HEK293 (cell line): Measurements from ENCODE around the gene DDX41.

ENCODE experiments used
- CTCF ChIA-PET: fragments of 350-600 bp; formaldehyde crosslinking; extraction: SDS; loops from one replicate; lab custom pipeline; 2021; ENCODE audit warnings: antibody characterized with exemption; lab: Yijun Ruan, JAX
- POLR2A ChIA-PET: fragments of 300-600 bp; formaldehyde crosslinking; extraction: SDS; loops from one replicate; lab custom pipeline; 2020; ENCODE audit warnings: antibody characterized with exemption, inconsistent platforms; lab: Yijun Ruan, JAX
- H3K27ac ChIP-seq: fragments of 200-500 bp; sonication (Bioruptor generic); 2 replicates; pipeline ENCODE4 v1.5.1; 2014; ENCODE audit warnings: low read depth, low read length, control low read depth, inconsistent platforms; ENCODE audit errors: extremely low read depth
- H3K36me3 ChIP-seq, 2 experiments: fragments of 200-500 bp in 1 of 2; sonication (Bioruptor generic) in 1 of 2; 1 replicate in 1 of 2; 2 replicates in 1 of 2; pipeline ENCODE4 v1.5.1; 2014 to 2017; ENCODE audit warnings: inconsistent platforms in 2 of 2, low read length in 2 of 2; ENCODE audit not compliant: control insufficient read depth in 2 of 2, insufficient read depth in 1 of 2
- H3K4me1 ChIP-seq: fragments of 200-500 bp; sonication (Bioruptor generic); 2 replicates; pipeline ENCODE4 v1.5.1; 2014; ENCODE audit warnings: mild to moderate bottlenecking, low read length, inconsistent platforms; ENCODE audit not compliant: control insufficient read depth, insufficient read depth
- H3K4me3 ChIP-seq: 2 replicates; pipeline ENCODE4 v1.5.1; 2011; ENCODE audit warnings: low read depth, mild to moderate bottlenecking, control low read depth, low read length, moderate library complexity
- H3K9me3 ChIP-seq: fragments of 200-500 bp; sonication (Bioruptor generic); 2 replicates; pipeline ENCODE4 v1.5.1; 2014; ENCODE audit warnings: low read depth, low read length, inconsistent platforms; ENCODE audit not compliant: control insufficient read depth, insufficient read depth
- CTCF ChIP-seq: fragments of 450-650 bp; formaldehyde crosslinking; IDR thresholded peaks from 2 replicates; pipeline ENCODE4 v1.5.1; 2016; ENCODE audit warnings: missing biosample characterization, missing genetic modification characterization
- GLI2 ChIP-seq: fragments of 450-650 bp; formaldehyde crosslinking; IDR thresholded peaks from 2 replicates; pipeline ENCODE4; 2017; ENCODE audit warnings: missing biosample characterization, missing genetic modification characterization, low read depth, borderline replicate concordance
- GLI4 ChIP-seq: fragments of 450-650 bp; formaldehyde crosslinking; IDR thresholded peaks from 2 replicates; pipeline ENCODE4 v1.5.1; 2016; ENCODE audit warnings: missing biosample characterization, missing genetic modification characterization
- HIC1 ChIP-seq: fragments of 450-650 bp; formaldehyde crosslinking; IDR thresholded peaks from 2 replicates; pipeline ENCODE4 v1.5.1; 2016; ENCODE audit warnings: missing biosample characterization, missing genetic modification characterization
- HOXA7 ChIP-seq: sonication (generic); formaldehyde crosslinking; IDR thresholded peaks from 2 replicates; pipeline ENCODE4 v1.8.1; 2022; ENCODE audit warnings: missing genetic modification reagents, borderline replicate concordance
- KLF1 ChIP-seq: fragments of 450-650 bp; formaldehyde crosslinking; IDR thresholded peaks from 2 replicates; pipeline ENCODE4 v1.5.1; 2016; ENCODE audit warnings: missing biosample characterization, missing genetic modification characterization
- KLF10 ChIP-seq: fragments of 450-650 bp; IDR thresholded peaks from 2 replicates; pipeline ENCODE4 v1.5.1; 2018; ENCODE audit warnings: missing biosample characterization, mild to moderate bottlenecking, missing genetic modification characterization
- KLF17 ChIP-seq: fragments of 450-650 bp; formaldehyde crosslinking; IDR thresholded peaks from 2 replicates; pipeline ENCODE4 v1.5.1; 2016; ENCODE audit warnings: missing biosample characterization, missing genetic modification characterization
- MEIS1 ChIP-seq: sonication (generic); formaldehyde crosslinking; IDR thresholded peaks from 2 replicates; pipeline ENCODE4 v1.8.1; 2022; ENCODE audit warnings: missing genetic modification reagents, mild to moderate bottlenecking, borderline replicate concordance
- MZF1 ChIP-seq: fragments of 450-650 bp; formaldehyde crosslinking; IDR thresholded peaks from 2 replicates; pipeline ENCODE4 v1.5.1; 2017; ENCODE audit warnings: missing biosample characterization, missing genetic modification characterization, borderline replicate concordance
- ZBTB20 ChIP-seq: fragments of 450-650 bp; formaldehyde crosslinking; IDR thresholded peaks from 2 replicates; pipeline ENCODE4 v1.5.1; 2016; ENCODE audit warnings: missing biosample characterization, missing genetic modification characterization
- ZBTB6 ChIP-seq: fragments of 450-650 bp; formaldehyde crosslinking; IDR thresholded peaks from 2 replicates; pipeline ENCODE4 v1.5.1; 2017; ENCODE audit warnings: missing biosample characterization, missing genetic modification characterization
- ZFHX2 ChIP-seq: fragments of 450-650 bp; formaldehyde crosslinking; conservative IDR thresholded peaks from 2 replicates; pipeline ENCODE4 v1.5.1; 2016; ENCODE audit warnings: missing biosample characterization, missing genetic modification characterization
- ZFP3 ChIP-seq: fragments of 450-650 bp; formaldehyde crosslinking; IDR thresholded peaks from 2 replicates; pipeline ENCODE4 v1.5.1; 2016; ENCODE audit warnings: low read depth, missing biosample characterization, missing genetic modification characterization
- ZNF174 ChIP-seq: fragments of 450-650 bp; formaldehyde crosslinking; IDR thresholded peaks from 2 replicates; pipeline ENCODE4 v1.5.0; 2017; ENCODE audit warnings: missing biosample characterization, mild to moderate bottlenecking, missing genetic modification characterization
- ZNF2 ChIP-seq: fragments of 450-650 bp; formaldehyde crosslinking; IDR thresholded peaks from 2 replicates; pipeline ENCODE4 v1.5.1; 2016; ENCODE audit warnings: missing biosample characterization, missing genetic modification characterization
- ZNF223 ChIP-seq: fragments of 450-650 bp; formaldehyde crosslinking; IDR thresholded peaks from 2 replicates; pipeline ENCODE4 v1.5.1; 2016; ENCODE audit warnings: missing biosample characterization, missing genetic modification characterization
- ZNF239 ChIP-seq: fragments of 450-650 bp; formaldehyde crosslinking; IDR thresholded peaks from 2 replicates; pipeline ENCODE4 v1.5.1; 2016; ENCODE audit warnings: missing biosample characterization, missing genetic modification characterization
- ZNF292 ChIP-seq: fragments of 450-650 bp; formaldehyde crosslinking; IDR thresholded peaks from 2 replicates; pipeline ENCODE4 v1.5.1; 2016; ENCODE audit warnings: low read depth, missing biosample characterization, missing genetic modification characterization, borderline replicate concordance
- ZNF341 ChIP-seq: fragments of 450-650 bp; formaldehyde crosslinking; IDR thresholded peaks from 2 replicates; pipeline ENCODE4; 2016; ENCODE audit warnings: low read depth, missing biosample characterization, missing genetic modification characterization
- ZNF501 ChIP-seq: fragments of 450-650 bp; formaldehyde crosslinking; IDR thresholded peaks from 2 replicates; pipeline ENCODE4 v1.5.1; 2016; ENCODE audit warnings: missing biosample characterization, missing genetic modification characterization
- ZNF514 ChIP-seq: fragments of 450-650 bp; formaldehyde crosslinking; IDR thresholded peaks from 2 replicates; pipeline ENCODE4 v1.5.1; 2016; ENCODE audit warnings: missing biosample characterization, missing genetic modification characterization
- ZNF555 ChIP-seq: fragments of 450-650 bp; formaldehyde crosslinking; conservative IDR thresholded peaks from 2 replicates; pipeline ENCODE4 v1.5.1; 2017; ENCODE audit warnings: missing biosample characterization, mild to moderate bottlenecking, missing genetic modification characterization, inconsistent platforms
- ZNF830 ChIP-seq: fragments of 450-650 bp; IDR thresholded peaks from 2 replicates; pipeline ENCODE4 v1.5.0; 2018; ENCODE audit warnings: missing biosample characterization, missing genetic modification characterization, low read depth, mild to moderate bottlenecking, moderate library complexity
- TF ChIP-seq, protein P1 (sequence below): fragments of 450-650 bp; formaldehyde crosslinking; IDR thresholded peaks from 2 replicates; pipeline ENCODE4 v1.5.1; 2016; ENCODE audit warnings: missing biosample characterization, missing genetic modification characterization

DDX41 gene

GRCh38 chr5:177491429-177491945, 25.3 kb downstream of the DDX41 start:
- Histone ChIP-seq H3K9me3 (no peaks in the 10 kb centered on the region), H3K4me3 (no peak overlapping the region), H3K27ac (no peak overlapping the region), H3K36me3 (peaks cover 9 to 72% of the 10 kb centered on the region in 2 experiments; a peak in 2 of 3 replicates), H3K4me1 (peaks cover 20% of the 10 kb centered on the region)
- no peak for TF ChIP-seq MZF1 (tag by site-specific recombination)
- TF ChIP-seq CTCF = peak; percentile 45; the same call in 1 of the 2 replicates
- TF ChIP-seq KLF1 = peak; percentile 95
- peak; percentile 82 for TF ChIP-seq ZNF341 (tag by site-specific recombination)
- TF ChIP-seq MEIS1 (CRISPR knock-in tag) = no peak
- TF ChIP-seq KLF17 (tag by site-specific recombination) = 0 out of 2 replicates have a peak, but pooled peaks have one; percentile 45
- CTCF ChIA-PET = interaction anchor here (0.6 to 1.8 kb wide), 3 partner anchors 12 to 312 kb away, joined by 3 to 11 read pairs (median 4); no protein-coding TSS in a partner anchor
- POLR2A ChIA-PET = interaction anchor here (6.7 kb wide), 1 partner anchor 12 kb away, joined by 106 read pairs; no protein-coding TSS in a partner anchor

DNA sequence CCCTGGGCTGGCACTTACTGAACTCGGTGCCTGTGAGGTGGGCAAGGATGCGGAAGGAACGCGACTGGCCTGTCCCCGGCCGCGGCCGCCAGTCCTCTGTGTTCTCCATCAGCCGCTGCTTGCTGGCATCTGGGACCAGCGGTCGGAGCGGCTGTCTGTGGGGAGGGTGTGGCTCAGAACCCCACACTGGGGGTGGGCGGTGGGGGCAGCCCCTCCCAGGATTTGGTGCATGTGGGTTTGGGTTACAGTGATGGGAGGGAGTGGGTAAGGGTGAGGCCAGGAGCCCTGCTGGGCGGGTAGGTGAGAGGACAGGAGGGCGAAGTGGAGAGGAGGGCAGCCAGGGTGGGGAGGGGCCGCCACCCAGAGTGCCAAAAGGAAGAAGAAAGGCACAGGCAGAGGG, 25.8 kb downstream of the DDX41 start:
- no peak overlapping the region for H3K27ac ChIP-seq
- POLR2A ChIA-PET = no interaction called here
- CTCF ChIA-PET = interaction anchor here (0.6 to 1.4 kb wide), 3 partner anchors 12 to 312 kb away, joined by 3 to 4 read pairs (median 4); no protein-coding TSS in a partner anchor
- H3K9me3 ChIP-seq = no peaks in the 10 kb centered on the region
- no peak overlapping the region for H3K4me3 ChIP-seq
- H3K4me1 ChIP-seq = peaks cover 15% of the 10 kb centered on the region
- peaks cover 10 to 76% of the 10 kb centered on the region in 2 experiments; a peak in 2 of 3 replicates for H3K36me3 ChIP-seq
- TF ChIP-seq ZNF223 (tag by site-specific recombination) (no peak), ZNF514 (tag by site-specific recombination) (no peak), ZFHX2 (tag by site-specific recombination) (peak; percentile 58), KLF10 (no peak), ZBTB6 (tag by site-specific recombination) (no peak), ZNF239 (tag by site-specific recombination) (no peak), GLI2 (tag by site-specific recombination) (no peak), GLI4 (no peak), ZNF555 (tag by site-specific recombination) (no peak), ZFP3 (tag by site-specific recombination) (no peak), ZNF2 (tag by site-specific recombination) (no peak), CTCF (no peak), ZNF174 (tag by site-specific recombination) (no peak), HOXA7 (CRISPR knock-in tag) (no peak), ZNF501 (tag by site-specific recombination) (no peak), ZNF830 (no peak), ZNF292 (no peak), ZBTB20 (no peak), HIC1 (tag by site-specific recombination) (0 out of 2 replicates have a peak, but pooled peaks have one; percentile 19)
- TF ChIP-seq, protein P1, sequence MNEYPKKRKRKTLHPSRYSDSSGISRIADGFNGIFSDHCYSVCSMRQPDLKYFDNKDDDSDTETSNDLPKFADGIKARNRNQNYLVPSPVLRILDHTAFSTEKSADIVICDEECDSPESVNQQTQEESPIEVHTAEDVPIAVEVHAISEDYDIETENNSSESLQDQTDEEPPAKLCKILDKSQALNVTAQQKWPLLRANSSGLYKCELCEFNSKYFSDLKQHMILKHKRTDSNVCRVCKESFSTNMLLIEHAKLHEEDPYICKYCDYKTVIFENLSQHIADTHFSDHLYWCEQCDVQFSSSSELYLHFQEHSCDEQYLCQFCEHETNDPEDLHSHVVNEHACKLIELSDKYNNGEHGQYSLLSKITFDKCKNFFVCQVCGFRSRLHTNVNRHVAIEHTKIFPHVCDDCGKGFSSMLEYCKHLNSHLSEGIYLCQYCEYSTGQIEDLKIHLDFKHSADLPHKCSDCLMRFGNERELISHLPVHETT (tag by site-specific recombination) = no peak
